ENCODE results near the gene COPG1. TPM values are rescaled to one million over a fixed set of nuclear protein-coding genes. Genes with fewer than 3 reads are reported as not detected.
A peak's percentile ranks its signal among the peaks of the same experiment; 100 is the strongest.
"Not testable (repeated sequence)": the region's sequence is repeated elsewhere in the genome, so short reads cannot be mapped to it uniquely, and the experiment has no call there.

The COPG1 gene
- total and polyA plus RNA-seq, 10 donors: 47.8 to 134 (median 105) TPM

DNA sequence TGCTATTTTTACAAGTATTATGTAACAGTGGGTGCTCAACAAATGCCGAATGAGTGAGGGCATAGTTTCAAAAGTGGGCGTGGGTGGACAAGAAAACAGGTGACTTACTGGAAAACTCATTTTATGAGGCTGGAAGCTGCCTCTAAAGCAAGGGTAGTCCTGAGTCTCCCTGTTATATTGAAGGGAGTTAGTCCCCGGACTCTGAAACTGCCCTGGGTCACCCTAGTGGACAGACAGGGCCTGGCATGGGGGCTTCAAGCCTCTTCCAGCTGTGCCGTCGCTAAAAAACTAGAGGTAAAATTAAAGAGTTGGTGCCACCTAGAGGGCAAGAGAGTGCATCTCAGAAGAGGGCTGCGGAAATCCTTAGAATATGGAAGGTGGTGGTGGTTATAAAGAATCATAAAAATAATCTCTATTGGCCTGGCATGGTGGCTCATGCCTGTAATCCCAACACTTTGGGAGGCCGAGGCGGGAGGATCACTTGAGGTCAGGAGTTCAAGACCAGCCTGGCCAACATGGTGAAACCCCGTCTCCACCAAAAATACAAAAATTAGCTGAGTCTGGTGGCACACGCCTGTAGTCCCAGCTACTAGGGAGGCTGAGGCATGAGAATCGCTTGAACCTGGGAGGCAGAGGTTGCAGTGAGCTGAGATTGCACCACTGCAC is 3.6 kb upstream of the COPG1 start:
- Histone ChIP-seq H3K27ac (peak overlapping the region in 4 of 8 donors; percentile 1 to 74 (median 36)), H3K4me1 (peaks cover 8 to 54% (median 35%) of the 10 kb centered on the region in 6 donors), H3K4me3 (peak overlapping the region in 1 of 8 donors; percentile 23)
- not testable (repeated sequence) for H3K9me3 ChIP-seq; H3K36me3 ChIP-seq; H3K27me3 ChIP-seq (replicated peaks in 1 of 7)
- peak; percentile 86 for DNase-seq
- peak in 2 of 3 donors; percentile 25 to 67 for TF ChIP-seq POLR2AphosphoS5 (IDR thresholded peaks at IDR 0.05)
- TF ChIP-seq, protein P1, sequence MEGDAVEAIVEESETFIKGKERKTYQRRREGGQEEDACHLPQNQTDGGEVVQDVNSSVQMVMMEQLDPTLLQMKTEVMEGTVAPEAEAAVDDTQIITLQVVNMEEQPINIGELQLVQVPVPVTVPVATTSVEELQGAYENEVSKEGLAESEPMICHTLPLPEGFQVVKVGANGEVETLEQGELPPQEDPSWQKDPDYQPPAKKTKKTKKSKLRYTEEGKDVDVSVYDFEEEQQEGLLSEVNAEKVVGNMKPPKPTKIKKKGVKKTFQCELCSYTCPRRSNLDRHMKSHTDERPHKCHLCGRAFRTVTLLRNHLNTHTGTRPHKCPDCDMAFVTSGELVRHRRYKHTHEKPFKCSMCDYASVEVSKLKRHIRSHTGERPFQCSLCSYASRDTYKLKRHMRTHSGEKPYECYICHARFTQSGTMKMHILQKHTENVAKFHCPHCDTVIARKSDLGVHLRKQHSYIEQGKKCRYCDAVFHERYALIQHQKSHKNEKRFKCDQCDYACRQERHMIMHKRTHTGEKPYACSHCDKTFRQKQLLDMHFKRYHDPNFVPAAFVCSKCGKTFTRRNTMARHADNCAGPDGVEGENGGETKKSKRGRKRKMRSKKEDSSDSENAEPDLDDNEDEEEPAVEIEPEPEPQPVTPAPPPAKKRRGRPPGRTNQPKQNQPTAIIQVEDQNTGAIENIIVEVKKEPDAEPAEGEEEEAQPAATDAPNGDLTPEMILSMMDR (IDR thresholded peaks at IDR 0.05 in 8 of 11, conservative IDR thresholded peaks at IDR 0.05 in 3 of 11): peak; percentile 85 to 99 (median 95)
- WGBS, 5 donors: 18 to 29% (median 24%) methylated on average over 11 of the region's 11 CpGs
- intact Hi-C loops (cut with DNase I; ENCODE audit: low total_unique reads): loop anchor here (5.0 kb wide), 1 partner anchor 273 kb away; no protein-coding TSS in a partner anchor

- TF ChIP-seq, protein P1 (IDR thresholded peaks at IDR 0.05 in 8 of 11, conservative IDR thresholded peaks at IDR 0.05 in 3 of 11): no peak
- no peak for TF ChIP-seq POLR2AphosphoS5 (IDR thresholded peaks at IDR 0.05)
- no peak for TF ChIP-seq POLR2A (IDR thresholded peaks at IDR 0.05)
- H3K4me3 ChIP-seq: no peak overlapping the region
- DNase-seq: no peak
- H3K9me3 ChIP-seq: no peaks in the 10 kb centered on the region
- H3K27ac ChIP-seq: no peak overlapping the region
- intact Hi-C loops (cut with DNase I; ENCODE audit: low total_unique reads): loop anchor here (5.0 kb wide), 1 partner anchor 274 kb away; no protein-coding TSS in a partner anchor
- H3K4me1 ChIP-seq: peaks cover 10 to 63% (median 44%) of the 10 kb centered on the region in 6 donors
- H3K27me3 ChIP-seq (replicated peaks in 1 of 7): no peaks in the 10 kb centered on the region
- peaks cover 0 to 9% (median 2%) of the 10 kb centered on the region in 6 donors for H3K36me3 ChIP-seq
Measured at GRCh38 chr3:129246636-129247035, 2.8 kb upstream of the COPG1 start.

GRCh38 chr3:129248286-129248979 is 973 bp upstream of the COPG1 start:
- DNase-seq: peak; percentile 72
- H3K36me3 ChIP-seq: peaks cover 2 to 27% (median 20%) of the 10 kb centered on the region in 6 donors
- no peaks in the 10 kb centered on the region for H3K9me3 ChIP-seq
- TF ChIP-seq POLR2AphosphoS5 (IDR thresholded peaks at IDR 0.05) (no peak), POLR2A (IDR thresholded peaks at IDR 0.05) (no peak)
- TF ChIP-seq, protein P1 (IDR thresholded peaks at IDR 0.05 in 8 of 11, conservative IDR thresholded peaks at IDR 0.05 in 3 of 11): no peak
- peak overlapping the region; percentile 84 to 94 (median 89) for H3K27ac ChIP-seq
- H3K27me3 ChIP-seq (replicated peaks in 1 of 7): no peaks in the 10 kb centered on the region
- peak overlapping the region; percentile 81 to 98 (median 90) for H3K4me3 ChIP-seq
- intact Hi-C loops (cut with DNase I; ENCODE audit: low total_unique reads): loop anchor here (5.0 kb wide), 1 partner anchor 276 kb away; no protein-coding TSS in a partner anchor
- H3K4me1 ChIP-seq: peaks cover 10 to 76% (median 51%) of the 10 kb centered on the region in 6 donors
- WGBS, 5 donors: 61 to 76% (median 65%) methylated on average over 21 of the region's 21 CpGs

DNA sequence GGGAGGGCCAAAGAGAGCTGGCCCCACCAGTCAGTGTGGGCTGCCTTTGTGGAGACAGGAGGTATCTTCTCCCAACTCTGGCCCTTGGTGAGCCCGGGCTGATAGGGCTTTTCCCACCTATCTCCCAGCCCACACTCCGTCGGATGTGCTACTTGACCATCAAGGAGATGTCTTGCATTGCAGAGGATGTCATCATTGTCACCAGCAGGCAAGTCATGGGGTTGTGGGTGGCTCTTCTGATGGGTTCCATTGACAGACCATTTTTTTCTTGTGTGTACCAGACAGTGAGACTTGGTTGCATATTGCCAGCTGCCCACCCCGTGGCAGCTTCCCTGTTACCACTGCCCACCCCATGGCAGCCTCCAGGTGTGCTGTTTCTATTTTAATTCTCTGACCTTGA is 3.3 kb downstream of the COPG1 start:
- TF ChIP-seq POLR2AphosphoS5 (IDR thresholded peaks at IDR 0.05): no peak
- TF ChIP-seq POLR2A (IDR thresholded peaks at IDR 0.05): no peak
- TF ChIP-seq, protein P1 (IDR thresholded peaks at IDR 0.05 in 8 of 11, conservative IDR thresholded peaks at IDR 0.05 in 3 of 11): no peak
- no peak overlapping the region for H3K4me3 ChIP-seq
- H3K4me1 ChIP-seq: peaks cover 10 to 47% (median 36%) of the 10 kb centered on the region in 6 donors
- H3K27ac ChIP-seq: no peak overlapping the region
- WGBS, 5 donors: 92 to 97% (median 95%) methylated on average over 4 of the region's 4 CpGs
- intact Hi-C loops (cut with DNase I; ENCODE audit: low total_unique reads): no loop called here
- no peak for DNase-seq
- H3K36me3 ChIP-seq: peaks cover 7 to 71% (median 63%) of the 10 kb centered on the region in 6 donors
- H3K9me3 ChIP-seq: no peaks in the 10 kb centered on the region
- no peaks in the 10 kb centered on the region for H3K27me3 ChIP-seq (replicated peaks in 1 of 7)
